CD4-positive, alpha-beta T cell treated with Interleukin-15 for 1 hour (primary cell): ENCODE measurements around the gene BFAR.
"Not testable (repeated sequence)": the region's sequence is repeated elsewhere in the genome, so short reads cannot be mapped to it uniquely, and the experiment has no call there.

Experiments
- DNase-seq: peaks from one replicate; pipeline ENCODE4 v3.0.0-alpha.2; 2020

The BFAR gene

DNA sequence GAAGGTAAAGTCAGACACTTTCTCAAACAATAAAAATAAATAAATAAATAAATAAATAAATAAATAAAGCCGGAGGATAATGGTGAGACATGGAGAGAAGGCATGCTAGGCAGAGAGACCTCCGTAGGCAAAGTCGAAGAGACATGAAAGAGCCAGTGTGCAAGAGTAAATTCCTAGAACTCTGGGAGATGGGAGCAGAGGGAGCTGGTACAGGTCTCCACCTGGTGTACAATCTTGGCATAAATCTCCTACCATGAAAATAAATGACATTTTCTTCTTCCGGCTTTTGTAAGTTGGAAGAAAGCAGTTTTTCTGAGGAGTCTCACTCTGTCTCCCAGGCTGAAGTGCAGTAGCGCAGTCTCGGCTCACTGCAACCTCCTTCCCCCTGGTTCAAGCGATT, 69.1 kb downstream of the BFAR start:
- DNase-seq = not testable (repeated sequence)

DNA sequence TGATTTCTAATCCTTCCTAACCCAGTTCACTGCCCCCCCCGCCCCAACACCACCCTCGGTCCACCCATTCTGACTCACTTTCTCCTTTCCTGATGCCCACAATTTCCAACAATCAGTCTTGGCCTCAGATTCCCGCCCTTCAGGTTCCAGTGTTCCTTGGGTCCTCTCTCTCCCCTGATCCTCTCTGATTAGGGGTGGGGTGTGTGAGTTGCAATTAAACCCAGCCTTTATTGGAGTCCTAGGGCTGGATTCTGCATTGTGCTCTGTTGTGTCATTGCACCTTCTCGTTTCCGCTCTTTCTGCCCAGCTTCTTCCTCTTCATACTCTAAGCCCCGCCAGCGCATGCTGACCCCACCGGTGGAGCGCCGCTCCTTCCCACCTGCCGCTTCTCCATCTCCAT, 69.9 kb downstream of the BFAR start:
- DNase-seq = not testable (repeated sequence)

DNA sequence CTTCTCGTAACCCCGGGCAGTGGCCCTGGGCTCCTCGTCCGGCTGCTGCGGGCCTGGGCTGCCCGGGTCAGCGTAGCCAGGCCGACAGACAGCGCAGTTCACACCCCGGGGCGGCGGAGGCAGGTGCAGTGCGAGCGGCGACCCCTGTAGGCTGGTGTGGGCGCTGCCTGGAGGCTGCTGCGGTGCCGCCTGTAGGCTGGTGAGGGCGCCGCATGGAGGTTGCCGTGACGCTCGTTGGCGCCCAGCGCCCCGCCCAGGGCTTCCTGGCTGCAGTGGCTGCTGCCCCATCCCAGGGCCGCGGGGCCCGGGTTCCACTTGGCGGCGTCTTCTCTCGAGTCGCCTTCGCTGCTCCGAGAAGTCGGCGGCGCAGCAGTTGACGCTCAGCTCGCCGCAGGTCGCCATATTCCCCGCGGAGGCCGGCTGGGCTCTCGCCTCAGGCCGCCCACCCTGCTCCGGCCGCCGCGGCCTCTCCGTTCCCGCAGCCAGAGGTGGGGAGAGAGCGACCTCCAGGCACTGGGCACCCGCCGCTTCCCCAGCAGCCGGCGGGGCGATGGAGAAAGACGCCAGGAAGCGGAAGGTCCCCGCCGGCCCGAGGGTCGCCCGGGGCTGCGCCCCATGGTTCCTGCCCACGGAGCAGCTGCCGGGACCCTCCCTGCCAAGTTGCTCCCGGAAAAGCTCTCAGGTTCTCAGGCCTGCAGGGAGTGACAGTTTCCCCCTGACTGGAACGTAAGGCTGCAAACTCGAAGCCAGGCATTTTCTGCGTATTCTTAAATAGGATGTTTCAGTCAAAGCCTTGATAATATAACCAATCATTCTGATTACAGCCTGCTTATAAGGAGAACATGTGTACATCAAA, 70.6 kb downstream of the BFAR start, which contains the start of gene NPIPA3:
NPIPA3 (plus strand) TSS at position 256 of the 856 bp plus-strand sequence. CDS start 5,533 bp downstream, outside the sequence.
- DNase-seq = not testable (repeated sequence)
